Measurements from ENCODE around the gene DEAF1. TPM values are rescaled to one million over a fixed set of nuclear protein-coding genes. Genes with fewer than 3 reads are reported as not detected.

DEAF1 gene
- total RNA-seq, 1 experiment from 2014 or later = 30.3 TPM

- DNase-seq (ENCODE audit: extremely low read depth, low read depth) = no peak
These were observed 93.3 kb downstream of the DEAF1 start for GRCh38 chr11:601573-602245.

DNA sequence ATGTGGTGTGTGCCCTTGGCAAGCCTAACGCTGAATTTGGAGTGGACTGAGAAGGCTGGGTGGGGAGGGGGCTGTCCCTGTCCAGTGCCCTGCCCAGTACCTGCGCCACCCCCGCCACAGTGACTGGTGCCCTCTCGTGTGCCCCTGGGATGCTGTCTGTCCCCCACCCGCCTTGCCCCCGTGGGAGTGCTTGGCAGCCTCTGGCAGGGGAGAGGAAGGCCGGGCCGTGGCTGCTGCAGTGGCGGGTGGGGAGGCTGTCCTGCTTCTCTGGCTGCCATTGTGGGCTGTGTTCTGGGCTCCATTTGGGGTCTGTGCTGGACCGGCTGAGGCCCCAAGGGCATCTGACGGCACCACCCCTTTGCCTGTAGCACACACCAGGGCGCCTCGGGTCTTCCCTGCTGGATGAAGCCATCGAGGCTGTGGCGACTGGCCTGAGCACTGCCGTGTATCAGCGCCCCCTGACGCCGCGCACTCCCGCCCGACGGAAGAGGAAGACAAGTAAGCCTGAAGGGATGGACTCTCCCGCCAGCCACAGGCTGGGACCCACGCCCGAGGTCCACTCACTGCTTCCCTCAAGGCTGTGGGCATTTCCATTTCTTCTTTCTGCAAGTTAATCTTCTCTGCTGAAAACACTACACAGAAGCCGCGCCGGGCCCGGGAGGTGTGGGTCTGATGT lies 96.9 kb downstream of the DEAF1 start:
- DNase-seq (ENCODE audit: extremely low read depth, low read depth) = no peak

GRCh38 chr11:597166-597725 lies 97.8 kb downstream of the DEAF1 start:
- no peak for DNase-seq (ENCODE audit: extremely low read depth, low read depth)

DNA sequence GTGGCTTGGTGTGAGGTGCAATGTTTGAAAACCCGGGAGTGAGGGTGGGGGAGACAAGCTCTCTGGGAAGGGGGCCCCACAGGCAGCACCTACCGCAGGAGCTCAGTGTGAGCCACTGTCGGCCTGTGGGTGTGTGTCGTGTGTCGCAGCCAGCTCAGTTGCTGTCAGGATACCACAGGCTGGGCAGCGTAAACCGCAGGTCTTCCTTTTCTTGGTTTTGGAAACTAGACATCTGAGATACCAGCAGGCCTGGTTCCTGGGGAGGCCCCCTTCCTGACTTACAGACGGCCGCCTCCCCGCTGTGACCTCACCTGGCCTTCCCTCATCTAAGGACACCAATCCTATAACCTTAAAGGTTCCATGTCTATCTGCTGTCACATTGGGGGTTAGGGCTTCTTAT lies 98.6 kb downstream of the DEAF1 start:
- no peak for DNase-seq (ENCODE audit: extremely low read depth, low read depth)

DNA sequence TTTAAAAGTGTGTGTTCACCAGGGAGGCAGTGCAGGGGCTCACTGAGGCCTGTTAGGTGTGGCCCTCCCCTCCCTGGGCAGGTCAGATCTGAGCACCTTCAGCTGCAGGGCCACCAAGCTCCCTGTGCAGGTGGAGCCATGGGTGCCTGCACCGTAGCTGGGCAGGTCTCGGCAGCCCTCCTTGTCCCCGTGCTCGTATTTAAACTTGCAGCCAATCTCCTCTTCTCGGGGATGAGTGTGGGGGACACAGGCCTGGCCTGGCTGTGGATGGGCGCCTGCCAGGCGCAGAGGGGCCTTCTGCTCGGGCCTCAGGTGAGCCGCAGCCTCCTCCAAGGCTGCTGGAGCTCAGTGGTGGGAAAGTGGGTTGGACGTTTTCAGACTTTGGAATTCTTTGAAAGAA lies 99.6 kb downstream of the DEAF1 start:
- DNase-seq (ENCODE audit: extremely low read depth, low read depth) = no peak

Other genes with a start within 250 kb of the DEAF1 start
- 19.6 and 23.7 TPM in 2 replicates for gene PTDSS2, start 244.9 kb downstream of the DEAF1 start, total RNA-seq (2014; rRNA removed; shearing (Covaris generic))
- 77.4 and 100 TPM in 2 replicates for gene RNH1, start 188.0 kb downstream of the DEAF1 start, total RNA-seq (2014; rRNA removed; shearing (Covaris generic))
- 30.2 and 36.1 TPM in 2 replicates for gene HRAS, start 159.6 kb downstream of the DEAF1 start, total RNA-seq (2014; rRNA removed; shearing (Covaris generic))
- 0.43 and 0.57 TPM in 2 replicates for gene LRRC56, start 157.7 kb downstream of the DEAF1 start, total RNA-seq (2014; rRNA removed; shearing (Covaris generic))
- 0.38 and 1.8 TPM in 2 replicates for gene LMNTD2, start 134.5 kb downstream of the DEAF1 start, total RNA-seq (2014; rRNA removed; shearing (Covaris generic))
- 3.0 and 4.3 TPM in 2 replicates for gene RASSF7, start 134.3 kb downstream of the DEAF1 start, total RNA-seq (2014; rRNA removed; shearing (Covaris generic))
- gene PHRF1, start 118.8 kb downstream of the DEAF1 start, total RNA-seq (2014; rRNA removed; shearing (Covaris generic)) = 9.8 and 11.4 TPM in 2 replicates
- gene IRF7, start 79.3 kb downstream of the DEAF1 start, total RNA-seq (2014; rRNA removed; shearing (Covaris generic)) = 3.8 and 5.0 TPM in 2 replicates
- gene CDHR5, start 70.3 kb downstream of the DEAF1 start, total RNA-seq (2014; rRNA removed; shearing (Covaris generic)) = 0.05 TPM in 1 of 2 replicates, not detected in the other
- gene SCT, start 68.0 kb downstream of the DEAF1 start, total RNA-seq (2014; rRNA removed; shearing (Covaris generic)) = not detected in 2 replicates
- 0.22 and 0.23 TPM in 2 replicates for gene DRD4, start 58.0 kb downstream of the DEAF1 start, total RNA-seq (2014; rRNA removed; shearing (Covaris generic))
- gene TMEM80, start 594 bp upstream of the DEAF1 start, total RNA-seq (2014; rRNA removed; shearing (Covaris generic)) = 6.9 and 8.9 TPM in 2 replicates
- gene EPS8L2, start 11.0 kb upstream of the DEAF1 start, total RNA-seq (2014; rRNA removed; shearing (Covaris generic)) = 12.8 and 13.9 TPM in 2 replicates
- gene TALDO1, start 52.2 kb upstream of the DEAF1 start, total RNA-seq (2014; rRNA removed; shearing (Covaris generic)) = 383 and 408 TPM in 2 replicates
- 21.6 and 23.0 TPM in 2 replicates for gene GATD1, start 82.3 kb upstream of the DEAF1 start, total RNA-seq (2014; rRNA removed; shearing (Covaris generic))
- gene CEND1, start 94.9 kb upstream of the DEAF1 start, total RNA-seq (2014; rRNA removed; shearing (Covaris generic)) = not detected in 2 replicates
- gene SLC25A22, start 103.1 kb upstream of the DEAF1 start, total RNA-seq (2014; rRNA removed; shearing (Covaris generic)) = 16.2 and 20.8 TPM in 2 replicates
- gene PIDD1, start 110.0 kb upstream of the DEAF1 start, total RNA-seq (2014; rRNA removed; shearing (Covaris generic)) = 3.1 and 3.6 TPM in 2 replicates
- gene RPLP2, start 114.7 kb upstream of the DEAF1 start, total RNA-seq (2014; rRNA removed; shearing (Covaris generic)) = 1,205 and 1,442 TPM in 2 replicates
- gene PNPLA2, start 123.7 kb upstream of the DEAF1 start, total RNA-seq (2014; rRNA removed; shearing (Covaris generic)) = 15.0 and 15.7 TPM in 2 replicates
- 5.0 and 5.5 TPM in 2 replicates for gene CRACR2B, start 132.7 kb upstream of the DEAF1 start, total RNA-seq (2014; rRNA removed; shearing (Covaris generic))
- 292 and 302 TPM in 2 replicates for gene CD151, start 137.7 kb upstream of the DEAF1 start, total RNA-seq (2014; rRNA removed; shearing (Covaris generic))
- 143 and 174 TPM in 2 replicates for gene POLR2L, start 147.3 kb upstream of the DEAF1 start, total RNA-seq (2014; rRNA removed; shearing (Covaris generic))
- gene TSPAN4, start 147.6 kb upstream of the DEAF1 start, total RNA-seq (2014; rRNA removed; shearing (Covaris generic)) = 131 and 169 TPM in 2 replicates
- gene CHID1, start 215.6 kb upstream of the DEAF1 start, total RNA-seq (2014; rRNA removed; shearing (Covaris generic)) = 31.2 and 36.8 TPM in 2 replicates
- 25.1 and 35.9 TPM in 2 replicates for gene AP2A2, start 230.6 kb upstream of the DEAF1 start, total RNA-seq (2014; rRNA removed; shearing (Covaris generic))